ENCODE data around the gene CDIP1. TPM values are rescaled to one million over a fixed set of nuclear protein-coding genes. Genes with fewer than 3 reads are reported as not detected.

CDIP1 gene
- total and polyA plus RNA-seq, 12 donors: 28.2 to 59.5 (median 46.1) TPM

GRCh38 chr16:4556112-4556511 lies 17.5 kb upstream of the CDIP1 start, which contains the start of gene C16orf96:
C16orf96 (plus strand) TSS chr16:4556340; CDS start chr16:4556490, 150 bp downstream.
- Histone ChIP-seq H3K36me3 (no peaks in the 10 kb centered on the region), H3K27ac (no peak within 1 kb of the TSS), H3K4me1 (no peaks in the 10 kb centered on the region), H3K9me3 (no peaks in the 10 kb centered on the region), H3K27me3 (no peaks in the 10 kb centered on the region), H3K4me3 (no peak within 1 kb of the TSS)
- intact Hi-C loops (cut with DNase I): loop anchor here in 1 of 10 donors (5.0 kb wide), 1 partner anchor 579 kb away; no protein-coding TSS in a partner anchor
- WGBS, 2 donors: 84 to 91% methylated on average over 4 of the region's 4 CpGs
- no peak for DNase-seq
- no peak for TF ChIP-seq CTCF (IDR thresholded peaks at IDR 0.05)
- no peak for ATAC-seq

- TF ChIP-seq CTCF (IDR thresholded peaks at IDR 0.05): no peak
- H3K36me3 ChIP-seq: no peaks in the 10 kb centered on the region
- H3K4me3 ChIP-seq: no peak overlapping the region
- peaks cover 0 to 5% (median 0%) of the 10 kb centered on the region in 9 donors for H3K4me1 ChIP-seq
- DNase-seq: no peak
- H3K27ac ChIP-seq: no peak overlapping the region
- no peak for ATAC-seq
- H3K9me3 ChIP-seq: no peaks in the 10 kb centered on the region
- intact Hi-C loops (cut with DNase I): no loop called here
- H3K27me3 ChIP-seq: no peaks in the 10 kb centered on the region
- 56 to 60% methylated on average over 3 of the region's 3 CpGs for WGBS, 2 donors
Measured at GRCh38 chr16:4552541-4552940, 14.0 kb upstream of the CDIP1 start.

- Histone ChIP-seq H3K36me3 (no peaks in the 10 kb centered on the region), H3K4me3 (no peak overlapping the region), H3K27ac (no peak overlapping the region), H3K4me1 (peaks cover 0 to 5% (median 0%) of the 10 kb centered on the region in 9 donors), H3K27me3 (no peaks in the 10 kb centered on the region), H3K9me3 (no peaks in the 10 kb centered on the region)
- DNase-seq (no peak), ATAC-seq (no peak)
- 47 to 57% methylated on average over 4 of the region's 4 CpGs for WGBS, 2 donors
- TF ChIP-seq CTCF (IDR thresholded peaks at IDR 0.05): no peak
- intact Hi-C loops (cut with DNase I): no loop called here
Measured at GRCh38 chr16:4550591-4550990, 12.0 kb upstream of the CDIP1 start.

GRCh38 chr16:4548124-4548523 lies 9.6 kb upstream of the CDIP1 start:
- no peak for TF ChIP-seq CTCF (IDR thresholded peaks at IDR 0.05)
- Histone ChIP-seq H3K4me1 (peaks cover 0 to 5% (median 0%) of the 10 kb centered on the region in 9 donors), H3K27ac (no peak overlapping the region), H3K4me3 (no peak overlapping the region), H3K27me3 (no peaks in the 10 kb centered on the region), H3K9me3 (no peaks in the 10 kb centered on the region), H3K36me3 (no peaks in the 10 kb centered on the region)
- 78 to 85% methylated on average over 13 of the region's 13 CpGs for WGBS, 2 donors
- no peak for ATAC-seq
- intact Hi-C loops (cut with DNase I): loop anchor here in 8 of 10 donors (1.0 to 5.0 kb wide), 5 partner anchors 33 to 42 kb away; no protein-coding TSS in a partner anchor
- no peak for DNase-seq

Measured in heart right ventricle (tissue), 16 donors.